GM23338 (cell line): ENCODE data around the gene PDE4B.

Experiments
- CTCF ChIP-seq, 2 experiments: fragments of 200-600 bp in 1 of 2; sonication (generic) in 1 of 2; conservative IDR thresholded peaks; 2 replicates each; pipeline versions ENCODE4 v1.5.1 to v1.6.1; 2016 to 2017; ENCODE audit warnings: antibody characterized with exemption in 2 of 2, low read depth in 2 of 2, mild to moderate bottlenecking in 2 of 2, moderate library complexity in 1 of 2
- JUNB ChIP-seq: IDR thresholded peaks from one replicate; pipeline ENCODE4 v1.6.1; 2016; ENCODE audit warnings: antibody characterized with exemption; ENCODE audit not compliant: unreplicated experiment
- POLR2AphosphoS5 ChIP-seq: IDR thresholded peaks from 2 replicates; pipeline ENCODE4 v1.6.1; 2016; ENCODE audit warnings: antibody characterized with exemption, low read depth

DNA sequence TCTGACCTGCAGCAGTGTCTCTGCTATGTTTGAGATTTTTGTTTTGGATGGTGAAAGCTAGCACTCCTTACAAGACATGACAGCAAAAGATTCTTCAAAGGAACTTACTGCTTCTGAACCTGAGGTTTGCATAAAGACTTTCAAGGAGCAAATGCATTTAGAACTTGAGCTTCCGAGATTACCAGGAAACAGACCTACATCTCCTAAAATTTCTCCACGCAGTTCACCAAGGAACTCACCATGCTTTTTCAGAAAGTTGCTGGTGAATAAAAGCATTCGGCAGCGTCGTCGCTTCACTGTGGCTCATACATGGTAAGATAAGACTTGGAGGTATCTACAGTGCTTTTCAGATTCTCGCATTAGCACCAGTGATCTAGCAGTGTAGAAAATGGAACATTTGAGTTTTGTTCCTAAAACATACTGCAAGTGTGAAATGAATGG lies 200.2 kb downstream of the PDE4B start:
- no peak for TF ChIP-seq CTCF (conservative IDR thresholded peaks at IDR 0.05; ENCODE audit: low read depth in 2 of 2)
- no peak for TF ChIP-seq POLR2AphosphoS5
- no peak for TF ChIP-seq JUNB
